ENCODE data around the gene COBL.

- TF ChIP-seq CTCF (conservative IDR thresholded peaks at IDR 0.05; ENCODE audit: low read depth, low read length), result no peak
- no peak for TF ChIP-seq POLR2A (IDR thresholded peaks at IDR 0.05; ENCODE audit: low read depth, low read length)
- TF ChIP-seq MAZ (IDR thresholded peaks at IDR 0.05; ENCODE audit: borderline replicate concordance, low read depth, low read length), result no peak
- no peak for TF ChIP-seq ELK1 (IDR thresholded peaks at IDR 0.05; ENCODE audit: borderline replicate concordance, low read depth, low read length)
- TF ChIP-seq RAD21 (IDR thresholded peaks at IDR 0.05; ENCODE audit: low read length), result no peak
- TF ChIP-seq MXI1 (IDR thresholded peaks at IDR 0.05; ENCODE audit: borderline replicate concordance, low read depth, low read length), result no peak
- TF ChIP-seq RCOR1 (IDR thresholded peaks at IDR 0.05; ENCODE audit: insufficient replicate concordance, low read length), result no peak
- no peak for TF ChIP-seq SMC3 (IDR thresholded peaks at IDR 0.05; ENCODE audit: low read depth, low read length)
- no peak for TF ChIP-seq RFX5 (IDR thresholded peaks at IDR 0.05; ENCODE audit: low read depth, low read length)
- TF ChIP-seq NFE2L2 (IDR thresholded peaks at IDR 0.05; ENCODE audit: low read depth, low read length), result no peak
- TF ChIP-seq CEBPB (IDR thresholded peaks at IDR 0.05; ENCODE audit: low read depth, low read length), result no peak
- TF ChIP-seq MAFK (IDR thresholded peaks at IDR 0.05; ENCODE audit: low read depth, low read length), result no peak
- TF ChIP-seq FOS (IDR thresholded peaks at IDR 0.05; ENCODE audit: low read depth, low read length), result no peak
- TF ChIP-seq USF2 (IDR thresholded peaks at IDR 0.05; ENCODE audit: low read depth, low read length), result no peak
Measured at GRCh38 chr7:51301806-51302205, 14.8 kb downstream of the COBL start.

All from IMR-90 (cell line).